ENCODE measurements around the gene POLR3H.
"Not testable (repeated sequence)": the region's sequence is repeated elsewhere in the genome, so short reads cannot be mapped to it uniquely, and the experiment has no call there.

Gene POLR3H

GRCh38 chr22:41563051-41563711, 18.9 kb upstream of the POLR3H start:
- H3K9me3 ChIP-seq (ENCODE audit: control insufficient read depth, low read length): no peaks in the 10 kb centered on the region
- H3K9ac ChIP-seq (ENCODE audit: low read length): no peak overlapping the region
- no peaks in the 10 kb centered on the region for H3K27me3 ChIP-seq (replicated peaks; ENCODE audit: control insufficient read depth, insufficient read depth, low read length)
- peak; percentile 73 for DNase-seq (ENCODE audit: low read depth)
- H3K4me1 ChIP-seq (ENCODE audit: control insufficient read depth, insufficient read depth, low read length): peaks cover 13% of the 10 kb centered on the region
- no peaks in the 10 kb centered on the region for H3K36me3 ChIP-seq (ENCODE audit: control insufficient read depth, insufficient read depth, low read length, severe bottlenecking)
- H3K4me3 ChIP-seq (ENCODE audit: low read length): no peak overlapping the region

- no peaks in the 10 kb centered on the region for H3K27me3 ChIP-seq (replicated peaks; ENCODE audit: control insufficient read depth, insufficient read depth, low read length)
- H3K9me3 ChIP-seq (ENCODE audit: control insufficient read depth, low read length): no peaks in the 10 kb centered on the region
- no peak overlapping the region for H3K9ac ChIP-seq (ENCODE audit: low read length)
- H3K4me3 ChIP-seq (ENCODE audit: low read length): no peak overlapping the region
- peaks cover 17% of the 10 kb centered on the region for H3K4me1 ChIP-seq (ENCODE audit: control insufficient read depth, insufficient read depth, low read length)
- DNase-seq (ENCODE audit: low read depth): no peak
- no peaks in the 10 kb centered on the region for H3K36me3 ChIP-seq (ENCODE audit: control insufficient read depth, insufficient read depth, low read length, severe bottlenecking)
These were observed 18.2 kb upstream of the POLR3H start for GRCh38 chr22:41562461-41562860.

- no peaks in the 10 kb centered on the region for H3K36me3 ChIP-seq (ENCODE audit: control insufficient read depth, insufficient read depth, low read length, severe bottlenecking)
- DNase-seq (ENCODE audit: low read depth): no peak
- no peaks in the 10 kb centered on the region for H3K27me3 ChIP-seq (replicated peaks; ENCODE audit: control insufficient read depth, insufficient read depth, low read length)
- no peak overlapping the region for H3K9ac ChIP-seq (ENCODE audit: low read length)
- H3K4me1 ChIP-seq (ENCODE audit: control insufficient read depth, insufficient read depth, low read length): peaks cover 21% of the 10 kb centered on the region
- H3K4me3 ChIP-seq (ENCODE audit: low read length): no peak overlapping the region
- no peaks in the 10 kb centered on the region for H3K9me3 ChIP-seq (ENCODE audit: control insufficient read depth, low read length)
These were observed 17.5 kb upstream of the POLR3H start for GRCh38 chr22:41561788-41562187.

GRCh38 chr22:41561335-41561734, 17.1 kb upstream of the POLR3H start:
- H3K27me3 ChIP-seq (replicated peaks; ENCODE audit: control insufficient read depth, insufficient read depth, low read length): no peaks in the 10 kb centered on the region
- H3K9ac ChIP-seq (ENCODE audit: low read length): no peak overlapping the region
- peak; percentile 32 for DNase-seq (ENCODE audit: low read depth)
- no peaks in the 10 kb centered on the region for H3K9me3 ChIP-seq (ENCODE audit: control insufficient read depth, low read length)
- H3K36me3 ChIP-seq (ENCODE audit: control insufficient read depth, insufficient read depth, low read length, severe bottlenecking): no peaks in the 10 kb centered on the region
- H3K4me3 ChIP-seq (ENCODE audit: low read length): no peak overlapping the region
- H3K4me1 ChIP-seq (ENCODE audit: control insufficient read depth, insufficient read depth, low read length): peaks cover 21% of the 10 kb centered on the region

- DNase-seq (ENCODE audit: low read depth): no peak
- no peak overlapping the region for H3K9ac ChIP-seq (ENCODE audit: low read length)
- peaks cover 14% of the 10 kb centered on the region for H3K4me1 ChIP-seq (ENCODE audit: control insufficient read depth, insufficient read depth, low read length)
- H3K36me3 ChIP-seq (ENCODE audit: control insufficient read depth, insufficient read depth, low read length, severe bottlenecking): no peaks in the 10 kb centered on the region
- no peak overlapping the region for H3K4me3 ChIP-seq (ENCODE audit: low read length)
- H3K27me3 ChIP-seq (replicated peaks; ENCODE audit: control insufficient read depth, insufficient read depth, low read length): no peaks in the 10 kb centered on the region
- no peaks in the 10 kb centered on the region for H3K9me3 ChIP-seq (ENCODE audit: control insufficient read depth, low read length)
These were observed 15.8 kb upstream of the POLR3H start for GRCh38 chr22:41560095-41560471.

- H3K9me3 ChIP-seq (ENCODE audit: control insufficient read depth, low read length); H3K4me3 ChIP-seq (ENCODE audit: low read length): not testable (repeated sequence)
- peaks cover 11% of the 10 kb centered on the region for H3K4me1 ChIP-seq (ENCODE audit: control insufficient read depth, insufficient read depth, low read length)
These were observed 14.0 kb upstream of the POLR3H start for GRCh38 chr22:41558241-41558630.

GRCh38 chr22:41557401-41558240, 13.4 kb upstream of the POLR3H start:
- Histone ChIP-seq H3K4me1 (ENCODE audit: control insufficient read depth, insufficient read depth, low read length) (peaks cover 8% of the 10 kb centered on the region), H3K4me3 (ENCODE audit: low read length) (no peak overlapping the region), H3K9ac (ENCODE audit: low read length) (peak overlapping the region; percentile 46), H3K9me3 (ENCODE audit: control insufficient read depth, low read length) (no peaks in the 10 kb centered on the region), H3K36me3 (ENCODE audit: control insufficient read depth, insufficient read depth, low read length, severe bottlenecking) (no peaks in the 10 kb centered on the region), H3K27me3 (replicated peaks; ENCODE audit: control insufficient read depth, insufficient read depth, low read length) (no peaks in the 10 kb centered on the region)
- peak; percentile 89 for DNase-seq (ENCODE audit: low read depth)

More at GRCh38 chr22:41558241-41558630, 14.0 kb upstream of the POLR3H start:
- not testable (repeated sequence) for H3K9ac ChIP-seq (ENCODE audit: low read length); H3K27me3 ChIP-seq (replicated peaks; ENCODE audit: control insufficient read depth, insufficient read depth, low read length); H3K36me3 ChIP-seq (ENCODE audit: control insufficient read depth, insufficient read depth, low read length, severe bottlenecking); DNase-seq (ENCODE audit: low read depth)

GRCh38 chr22:41556561-41556960, 12.3 kb upstream of the POLR3H start:
- Histone ChIP-seq H3K27me3 (replicated peaks; ENCODE audit: control insufficient read depth, insufficient read depth, low read length) (no peaks in the 10 kb centered on the region), H3K4me1 (ENCODE audit: control insufficient read depth, insufficient read depth, low read length) (peaks cover 8% of the 10 kb centered on the region), H3K4me3 (ENCODE audit: low read length) (no peak overlapping the region), H3K9ac (ENCODE audit: low read length) (no peak overlapping the region), H3K9me3 (ENCODE audit: control insufficient read depth, low read length) (no peaks in the 10 kb centered on the region), H3K36me3 (ENCODE audit: control insufficient read depth, insufficient read depth, low read length, severe bottlenecking) (no peaks in the 10 kb centered on the region)
- no peak for DNase-seq (ENCODE audit: low read depth)

- Histone ChIP-seq H3K9ac (ENCODE audit: low read length) (no peak overlapping the region), H3K4me1 (ENCODE audit: control insufficient read depth, insufficient read depth, low read length) (peaks cover 8% of the 10 kb centered on the region), H3K9me3 (ENCODE audit: control insufficient read depth, low read length) (no peaks in the 10 kb centered on the region), H3K27me3 (replicated peaks; ENCODE audit: control insufficient read depth, insufficient read depth, low read length) (no peaks in the 10 kb centered on the region), H3K4me3 (ENCODE audit: low read length) (no peak overlapping the region), H3K36me3 (ENCODE audit: control insufficient read depth, insufficient read depth, low read length, severe bottlenecking) (no peaks in the 10 kb centered on the region)
- DNase-seq (ENCODE audit: low read depth): no peak
These were observed 11.2 kb upstream of the POLR3H start for GRCh38 chr22:41555325-41555982.

- no peak overlapping the region for H3K4me3 ChIP-seq (ENCODE audit: low read length)
- DNase-seq (ENCODE audit: low read depth): no peak
- no peaks in the 10 kb centered on the region for H3K9me3 ChIP-seq (ENCODE audit: control insufficient read depth, low read length)
- H3K36me3 ChIP-seq (ENCODE audit: control insufficient read depth, insufficient read depth, low read length, severe bottlenecking): no peaks in the 10 kb centered on the region
- no peak overlapping the region for H3K9ac ChIP-seq (ENCODE audit: low read length)
- no peaks in the 10 kb centered on the region for H3K27me3 ChIP-seq (replicated peaks; ENCODE audit: control insufficient read depth, insufficient read depth, low read length)
- H3K4me1 ChIP-seq (ENCODE audit: control insufficient read depth, insufficient read depth, low read length): peaks cover 2% of the 10 kb centered on the region
These were observed 7.8 kb upstream of the POLR3H start for GRCh38 chr22:41551877-41552582.

- Histone ChIP-seq H3K27me3 (replicated peaks; ENCODE audit: control insufficient read depth, insufficient read depth, low read length) (no peaks in the 10 kb centered on the region), H3K36me3 (ENCODE audit: control insufficient read depth, insufficient read depth, low read length, severe bottlenecking) (no peaks in the 10 kb centered on the region), H3K4me3 (ENCODE audit: low read length) (no peak overlapping the region), H3K4me1 (ENCODE audit: control insufficient read depth, insufficient read depth, low read length) (no peaks in the 10 kb centered on the region), H3K9ac (ENCODE audit: low read length) (no peak overlapping the region), H3K9me3 (ENCODE audit: control insufficient read depth, low read length) (no peaks in the 10 kb centered on the region)
- no peak for DNase-seq (ENCODE audit: low read depth)
These were observed 6.8 kb upstream of the POLR3H start for GRCh38 chr22:41550952-41551491.
